H9 (cell line): Measurements from ENCODE around the gene ZNF213. TPM values are rescaled to one million over a fixed set of nuclear protein-coding genes. Genes with fewer than 3 reads are reported as not detected.

Experiments used
- DNase-seq: peaks from one replicate; pipeline ENCODE4 v3.0.0-alpha.2; 2017
- H2AFZ ChIP-seq: one replicate; pipeline ENCODE4 v1.6.1; 2013; ENCODE audit warnings: mild to moderate bottlenecking, low read length, control low read depth, moderate library complexity
- H2AK5ac ChIP-seq: 2 replicates; pipeline ENCODE4 v1.6.1; 2013; ENCODE audit warnings: low read length, control low read depth, mixed read lengths; ENCODE audit not compliant: insufficient read length
- H2BK120ac ChIP-seq: one replicate; pipeline ENCODE4 v1.6.1; 2013; ENCODE audit warnings: low read depth, mild to moderate bottlenecking, low read length, control low read depth, inconsistent platforms; ENCODE audit not compliant: poor library complexity, severe bottlenecking
- H2BK12ac ChIP-seq: 2 replicates; pipeline ENCODE4 v1.6.1; 2013; ENCODE audit warnings: low read length, control low read depth, mixed read lengths, low read depth; ENCODE audit not compliant: insufficient read length
- H2BK15ac ChIP-seq: 2 replicates; pipeline ENCODE4 v1.6.1; 2013; ENCODE audit warnings: low read depth, low read length, control low read depth
- H2BK20ac ChIP-seq: one replicate; pipeline ENCODE4 v1.6.1; 2013; ENCODE audit warnings: low read depth, mild to moderate bottlenecking, low read length, control low read depth, inconsistent platforms; ENCODE audit not compliant: poor library complexity, severe bottlenecking
- H2BK5ac ChIP-seq: 2 replicates; pipeline ENCODE4 v1.6.1; 2013; ENCODE audit warnings: low read length, control low read depth, mixed read lengths; ENCODE audit not compliant: insufficient read length
- H3K14ac ChIP-seq: 2 replicates; pipeline ENCODE4 v1.6.1; 2013; ENCODE audit warnings: low read length, control low read depth; ENCODE audit not compliant: insufficient read depth
- H3K18ac ChIP-seq: 2 replicates; pipeline ENCODE4 v1.6.1; 2013; ENCODE audit warnings: low read depth, mild to moderate bottlenecking, mixed read lengths, low read length, control low read depth; ENCODE audit not compliant: insufficient read length
- H3K23ac ChIP-seq: 2 replicates; pipeline ENCODE4 v1.6.1; 2013; ENCODE audit warnings: low read length, control low read depth, mixed read lengths, low read depth; ENCODE audit not compliant: insufficient read length
- H3K23me2 ChIP-seq: 2 replicates; pipeline ENCODE4 v1.6.1; 2013; ENCODE audit warnings: low read depth, mild to moderate bottlenecking, mixed read lengths, low read length, control low read depth; ENCODE audit not compliant: insufficient read length, poor library complexity, severe bottlenecking
- H3K27ac ChIP-seq: 2 replicates; pipeline ENCODE4 v1.5.1; 2013; ENCODE audit warnings: low read length, control low read depth, mixed read lengths, low read depth; ENCODE audit not compliant: insufficient read length
- H3K27me3 ChIP-seq: 2 replicates; pipeline ENCODE4 v1.6.1; 2013; ENCODE audit warnings: low read length, control low read depth, inconsistent platforms; ENCODE audit not compliant: insufficient read depth
- H3K4ac ChIP-seq: 2 replicates; pipeline ENCODE4 v1.6.1; 2013; ENCODE audit warnings: low read depth, mild to moderate bottlenecking, control low read depth, inconsistent platforms, low read length, moderate library complexity
- H3K4me1 ChIP-seq: 2 replicates; pipeline ENCODE4 v1.6.1; 2013; ENCODE audit warnings: low read length, control low read depth, inconsistent platforms; ENCODE audit not compliant: insufficient read depth
- H3K4me2 ChIP-seq: 2 replicates; pipeline ENCODE4 v1.6.1; 2013; ENCODE audit warnings: low read length, control low read depth, mixed read lengths; ENCODE audit not compliant: insufficient read length, insufficient read depth
- H3K56ac ChIP-seq: 2 replicates; pipeline ENCODE4 v1.6.1; 2013; ENCODE audit warnings: low read depth, mild to moderate bottlenecking, mixed read lengths, low read length, control low read depth; ENCODE audit not compliant: insufficient read length
- H3K79me1 ChIP-seq: 2 replicates; pipeline ENCODE4 v1.6.1; 2013; ENCODE audit warnings: low read depth, mild to moderate bottlenecking, moderate library complexity, low read length, control low read depth, inconsistent platforms; ENCODE audit not compliant: insufficient read depth, poor library complexity, severe bottlenecking
- H3K79me2 ChIP-seq: 2 replicates; pipeline ENCODE4 v1.6.1; 2013; ENCODE audit warnings: low read length, control low read depth, inconsistent platforms; ENCODE audit not compliant: insufficient read depth
- H3K9ac ChIP-seq: 2 replicates; pipeline ENCODE4 v1.6.1; 2013; ENCODE audit warnings: low read length, control low read depth, mixed read lengths; ENCODE audit not compliant: insufficient read length; ENCODE audit errors: extremely low read depth
- H3K9me3 ChIP-seq: one replicate; pipeline ENCODE4 v1.6.1; 2013; ENCODE audit warnings: low read depth, low read length, inconsistent platforms; ENCODE audit not compliant: control insufficient read depth
- H3T11ph ChIP-seq: one replicate; pipeline ENCODE4 v1.6.1; 2013; ENCODE audit warnings: mild to moderate bottlenecking, low read length, control low read depth, inconsistent platforms
- H4K20me1 ChIP-seq: one replicate; pipeline ENCODE4 v1.6.1; 2013; ENCODE audit not compliant: control insufficient read depth, insufficient read length, insufficient read depth
- H4K5ac ChIP-seq: 2 replicates; pipeline ENCODE4 v1.6.1; 2013; ENCODE audit warnings: low read depth, mild to moderate bottlenecking, mixed read lengths, low read length, control low read depth; ENCODE audit not compliant: insufficient read length
- H4K8ac ChIP-seq: replicated peaks from 2 replicates; pipeline ENCODE4 v1.6.1; 2013; ENCODE audit warnings: low read length, control low read depth, mixed read lengths, low read depth; ENCODE audit not compliant: insufficient read length
- H4K91ac ChIP-seq: 2 replicates; pipeline ENCODE4 v1.6.1; 2013; ENCODE audit warnings: low read depth, mild to moderate bottlenecking, moderate library complexity, mixed read lengths, low read length, control low read depth; ENCODE audit not compliant: insufficient read length
- H3K27ac Mint-ChIP-seq, 3 experiments: 2 replicates in 2 of 3; 3 replicates in 1 of 3; pipeline ENCODE4 v1.8.0; 2020 to 2021; ENCODE audit warnings: mixed read lengths in 3 of 3, mild to moderate bottlenecking in 1 of 3, moderate library complexity in 1 of 3
- H3K27me3 Mint-ChIP-seq: 2 replicates; pipeline ENCODE4 v1.8.0; 2021; ENCODE audit warnings: low read depth, mild to moderate bottlenecking, moderate library complexity, mixed read lengths
- H3K36me3 Mint-ChIP-seq, 3 experiments: 2 replicates in 2 of 3; 3 replicates in 1 of 3; pipeline ENCODE4 v1.8.0; 2020 to 2021; ENCODE audit warnings: low read depth in 3 of 3, mixed read lengths in 3 of 3; ENCODE audit not compliant: insufficient read depth in 1 of 3
- H3K4me1 Mint-ChIP-seq, 2 experiments: 2 replicates each; pipeline ENCODE4 v1.8.0; 2020; ENCODE audit warnings: mixed read lengths in 2 of 2
- H3K4me3 Mint-ChIP-seq, 2 experiments: 2 replicates in 1 of 2; 3 replicates in 1 of 2; pipeline ENCODE4 v1.8.0; 2020 to 2021; ENCODE audit warnings: mild to moderate bottlenecking in 2 of 2, mixed read lengths in 2 of 2, moderate library complexity in 1 of 2
- H3K9me3 Mint-ChIP-seq, 2 experiments: 2 replicates in 1 of 2; 3 replicates in 1 of 2; pipeline ENCODE4 v1.8.0; 2020; ENCODE audit warnings: mild to moderate bottlenecking in 2 of 2, mixed read lengths in 2 of 2, moderate library complexity in 1 of 2
- WGBS: extraction: QIAGEN DNeasy Blood & Tissue Kit; methylation state at CpG from one replicate; pipeline ENCODE4 v1.1.7; 2013; ENCODE audit warnings: missing lambda C conversion rate, low lambda C conversion rate, mixed read lengths; ENCODE audit not compliant: insufficient read length; ENCODE audit errors: extremely low coverage; 5-methylcytosine and 5-hydroxymethylcytosine counted together
- total RNA-seq: library from RNA; stranded (reverse); gene quantifications from 2 replicates; pipeline ENCODE4 v1.2.1, GENCODE V29; 2021
- TF ChIP-seq, protein P1 (sequence below): fragments of 200-600 bp; sonication (generic); conservative IDR thresholded peaks from 3 replicates; pipeline ENCODE4 v1.8.0; 2021; ENCODE audit warnings: antibody characterized with exemption, mild to moderate bottlenecking

Gene ZNF213
- total RNA-seq, 1 experiment from 2014 or later: 6.4 TPM

DNA sequence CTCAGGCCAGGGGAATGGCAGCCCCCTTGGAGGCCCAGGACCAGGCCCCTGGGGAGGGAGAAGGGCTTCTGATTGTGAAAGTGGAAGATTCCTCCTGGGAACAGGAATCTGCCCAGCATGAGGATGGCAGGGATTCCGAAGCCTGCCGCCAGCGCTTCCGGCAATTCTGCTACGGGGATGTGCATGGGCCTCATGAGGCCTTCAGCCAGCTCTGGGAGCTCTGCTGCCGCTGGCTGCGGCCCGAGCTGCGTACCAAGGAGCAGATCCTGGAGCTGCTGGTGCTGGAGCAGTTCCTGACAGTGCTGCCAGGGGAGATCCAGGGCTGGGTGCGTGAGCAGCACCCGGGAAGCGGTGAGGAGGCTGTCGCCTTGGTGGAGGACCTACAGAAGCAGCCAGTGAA, 2.4 kb downstream of the ZNF213 start:
- H3K18ac ChIP-seq: no peak overlapping the region
- TF ChIP-seq, protein P1, sequence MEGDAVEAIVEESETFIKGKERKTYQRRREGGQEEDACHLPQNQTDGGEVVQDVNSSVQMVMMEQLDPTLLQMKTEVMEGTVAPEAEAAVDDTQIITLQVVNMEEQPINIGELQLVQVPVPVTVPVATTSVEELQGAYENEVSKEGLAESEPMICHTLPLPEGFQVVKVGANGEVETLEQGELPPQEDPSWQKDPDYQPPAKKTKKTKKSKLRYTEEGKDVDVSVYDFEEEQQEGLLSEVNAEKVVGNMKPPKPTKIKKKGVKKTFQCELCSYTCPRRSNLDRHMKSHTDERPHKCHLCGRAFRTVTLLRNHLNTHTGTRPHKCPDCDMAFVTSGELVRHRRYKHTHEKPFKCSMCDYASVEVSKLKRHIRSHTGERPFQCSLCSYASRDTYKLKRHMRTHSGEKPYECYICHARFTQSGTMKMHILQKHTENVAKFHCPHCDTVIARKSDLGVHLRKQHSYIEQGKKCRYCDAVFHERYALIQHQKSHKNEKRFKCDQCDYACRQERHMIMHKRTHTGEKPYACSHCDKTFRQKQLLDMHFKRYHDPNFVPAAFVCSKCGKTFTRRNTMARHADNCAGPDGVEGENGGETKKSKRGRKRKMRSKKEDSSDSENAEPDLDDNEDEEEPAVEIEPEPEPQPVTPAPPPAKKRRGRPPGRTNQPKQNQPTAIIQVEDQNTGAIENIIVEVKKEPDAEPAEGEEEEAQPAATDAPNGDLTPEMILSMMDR: no peak
- no peak overlapping the region for H2AFZ ChIP-seq
- H3K9ac ChIP-seq: no peak overlapping the region
- Mint-ChIP-seq H3K36me3 (peaks cover 4 to 15% (median 11%) of the 10 kb centered on the region in 3 experiments; a peak in 5 of 7 replicates), H3K4me1 (peaks cover 13% of the 10 kb centered on the region in 2 experiments), H3K27ac (no peak overlapping the region), H3K9me3 (no peaks in the 10 kb centered on the region), H3K4me3 (no peak overlapping the region), H3K27me3 (no peaks in the 10 kb centered on the region)
- H3K79me2 ChIP-seq: peaks cover 8% of the 10 kb centered on the region
- H4K20me1 ChIP-seq: no peaks in the 10 kb centered on the region
- H4K8ac ChIP-seq: no peak overlapping the region
- no peak overlapping the region for H2AK5ac ChIP-seq
- H4K5ac ChIP-seq: no peak overlapping the region
- H3K23me2 ChIP-seq: peaks cover 10% of the 10 kb centered on the region
- no peaks in the 10 kb centered on the region for H3K27me3 ChIP-seq
- H3K9me3 ChIP-seq: no peaks in the 10 kb centered on the region
- DNase-seq: no peak
- H3K14ac ChIP-seq: no peak overlapping the region
- no peak overlapping the region for H3K23ac ChIP-seq
- no peak overlapping the region for H3T11ph ChIP-seq
- no peak overlapping the region for H3K27ac ChIP-seq
- peaks cover 2% of the 10 kb centered on the region for H3K79me1 ChIP-seq
- no peak overlapping the region for H2BK15ac ChIP-seq
- WGBS: no CpG with 5 or more reads among the region's 13 CpGs
- H2BK12ac ChIP-seq: no peak overlapping the region
- no peak overlapping the region for H3K56ac ChIP-seq
- no peak overlapping the region; the same call in 1 of the 2 replicates for H3K4ac ChIP-seq
- no peak overlapping the region for H2BK120ac ChIP-seq
- H2BK5ac ChIP-seq: no peak overlapping the region
- no peaks in the 10 kb centered on the region; the same call in 1 of the 2 replicates for H3K4me1 ChIP-seq
- H4K91ac ChIP-seq: no peak overlapping the region
- no peak overlapping the region for H2BK20ac ChIP-seq
- no peak overlapping the region for H3K4me2 ChIP-seq
